Stimulated activated CD8-positive, alpha-beta memory T cell treated with anti-CD3 and anti-CD28 coated beads, Interleukin-4, amount 100 ng/mL, for 1 hour (primary cell): ENCODE data around the gene RBPJL.
A peak's percentile ranks its signal among the peaks of the same experiment; 100 is the strongest.

ENCODE experiments used
- DNase-seq, 2 donors: peaks; one replicate each; pipeline ENCODE4 v3.0.0-alpha.2; 2020; ENCODE audit warnings: low read depth in 2 of 2, low spot score in 1 of 2

The RBPJL gene

DNA sequence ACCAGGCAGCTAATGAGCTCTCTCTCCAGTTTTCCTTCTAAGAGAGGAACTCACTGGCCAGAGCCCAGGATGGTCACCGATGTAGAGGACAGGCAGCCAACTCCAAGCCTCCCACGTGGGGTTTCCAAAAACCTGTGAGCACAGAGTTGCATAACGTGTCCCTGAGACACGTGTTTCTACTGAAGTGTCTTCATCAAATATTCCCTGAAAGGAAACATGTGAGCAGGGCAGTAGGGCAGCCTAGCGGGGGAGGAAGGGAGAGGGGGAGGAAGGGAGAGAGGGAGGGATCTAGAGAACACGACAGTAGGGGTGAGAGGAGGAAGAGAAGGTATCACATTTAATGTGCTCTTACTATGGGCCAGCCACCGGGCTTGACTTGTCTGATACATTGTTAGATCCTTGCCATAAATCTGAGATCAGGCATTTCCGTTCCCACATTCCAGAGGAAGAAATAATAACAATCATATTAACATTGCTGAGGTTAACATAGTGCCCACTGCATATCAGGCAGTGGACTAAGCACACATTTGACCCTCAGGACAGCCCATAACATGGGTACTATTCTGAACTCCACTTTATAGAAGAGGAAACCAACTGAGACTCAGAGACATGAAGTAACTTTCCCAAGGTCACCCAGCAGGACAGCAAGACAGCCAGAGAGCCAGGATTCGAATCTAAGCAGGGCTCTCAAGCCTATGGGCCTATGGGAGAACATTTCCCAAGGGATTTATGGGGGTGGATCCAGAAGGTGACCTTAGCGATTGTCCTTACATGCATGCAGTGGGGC, 51.8 kb downstream of the RBPJL start:
- DNase-seq = no peak

DNA sequence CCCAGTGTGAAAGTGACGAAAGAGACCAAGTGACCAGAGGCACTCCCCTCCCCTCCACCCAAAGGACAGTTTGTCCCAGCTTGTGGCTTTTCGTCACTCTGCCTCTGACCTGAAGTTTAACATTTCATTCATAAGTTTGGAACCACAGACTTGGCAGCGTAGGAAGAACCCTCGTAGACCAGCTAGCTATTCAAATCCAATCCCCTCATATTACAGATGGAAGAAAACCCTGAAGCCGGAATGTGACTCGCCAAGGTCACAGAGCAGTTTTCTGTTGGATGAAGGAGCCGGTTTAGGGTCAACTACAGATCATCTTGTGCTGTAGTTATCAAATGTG, 52.4 kb downstream of the RBPJL start:
- DNase-seq = no peak

DNA sequence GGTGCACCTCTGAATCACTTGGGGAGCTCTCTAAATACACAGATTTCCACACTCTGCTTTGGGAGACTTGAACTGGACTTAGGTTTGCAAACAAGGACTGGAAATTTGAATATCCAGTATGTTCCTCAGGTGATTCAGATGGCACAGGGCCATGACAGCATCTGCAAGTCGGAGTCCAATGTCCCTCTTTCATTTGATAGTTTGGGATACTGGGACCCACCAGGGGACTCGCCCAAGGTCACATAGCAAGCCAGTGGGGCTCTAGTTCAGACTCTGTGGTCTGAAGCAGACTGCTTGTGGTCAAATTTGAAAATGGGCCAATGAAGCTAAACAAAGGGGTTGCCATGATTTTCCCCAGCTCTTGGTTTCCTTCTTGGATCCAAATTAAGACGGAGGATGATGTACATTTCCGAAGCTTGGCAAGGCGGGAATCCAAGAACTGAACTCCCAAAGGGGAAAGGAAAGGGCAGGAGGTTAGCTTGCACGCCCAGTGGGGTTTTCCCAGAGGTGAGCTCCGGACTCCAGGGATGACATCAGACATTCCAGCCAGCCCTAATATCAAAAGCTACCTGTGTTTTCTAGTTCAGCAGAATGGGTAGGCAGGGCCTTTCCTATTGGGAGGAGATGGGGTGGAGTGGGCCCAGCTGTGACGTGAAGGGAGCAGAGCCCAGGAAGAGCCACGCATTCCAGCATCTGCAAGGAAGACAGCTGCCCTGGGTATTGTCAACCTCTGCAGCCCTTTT, 52.9 kb downstream of the RBPJL start:
- no peak for DNase-seq

DNA sequence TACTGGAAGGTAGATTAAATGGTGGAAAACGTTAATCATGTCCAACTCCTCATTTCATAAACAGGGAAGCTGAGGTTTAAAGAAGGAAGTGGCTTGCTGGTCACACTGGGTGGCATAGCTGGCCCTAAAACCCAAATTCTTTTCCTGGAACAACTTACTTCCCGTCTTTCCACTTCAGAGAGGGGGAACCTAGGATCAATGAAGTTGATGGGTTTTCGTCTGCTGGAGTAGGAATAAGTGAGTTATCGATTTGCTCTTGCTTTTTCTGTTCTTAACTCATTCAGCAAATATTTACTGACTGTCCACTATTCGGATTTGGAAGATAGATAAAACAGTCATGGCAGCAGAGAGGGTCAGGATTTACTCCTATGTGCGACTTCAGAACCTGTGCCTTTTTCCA, 55.2 kb downstream of the RBPJL start:
- no peak for DNase-seq

DNA sequence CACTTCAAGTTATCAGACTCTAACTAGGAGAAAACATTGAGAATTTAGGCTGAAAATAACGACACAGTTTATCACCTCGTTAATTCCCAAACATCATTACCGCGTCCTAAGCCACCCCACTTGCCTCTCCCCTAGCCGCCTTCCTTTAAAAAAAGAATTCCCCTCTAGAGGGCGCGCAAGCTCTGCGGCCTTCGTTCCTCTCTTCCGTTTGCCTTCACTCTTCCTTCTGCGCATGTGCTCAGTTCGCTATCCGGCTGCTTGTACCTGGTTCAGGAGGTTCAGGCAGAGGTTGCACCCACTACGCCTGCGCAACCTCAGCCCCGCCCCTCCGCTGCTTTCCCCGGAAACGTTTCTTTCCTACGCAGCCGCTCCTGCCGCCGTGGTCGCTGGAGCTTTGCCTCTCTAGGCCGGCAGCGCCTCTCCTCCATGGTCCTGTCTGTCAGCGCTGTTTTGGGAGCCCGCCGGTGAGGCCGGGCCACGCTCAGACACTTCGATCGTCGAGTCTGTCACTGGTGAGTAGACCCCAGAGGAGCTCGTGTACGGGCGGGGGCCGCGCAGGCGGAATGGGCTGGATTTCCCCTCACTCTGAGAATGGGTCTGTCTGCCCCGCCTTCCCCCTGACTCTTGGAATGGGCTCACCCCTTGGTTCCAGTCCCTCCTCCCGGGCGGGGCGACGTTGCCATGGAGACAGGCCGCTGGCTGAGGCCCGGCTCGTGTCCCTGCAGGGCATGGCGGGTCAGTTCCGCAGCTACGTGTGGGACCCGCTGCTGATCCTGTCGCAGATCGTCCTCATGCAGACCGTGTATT, 56.4 kb downstream of the RBPJL start, which contains the start of gene SYS1:
Gene SYS1, plus strand, starts transcription at position 353 of the 807 bp plus-strand sequence. Its CDS starts 376 bp downstream, at position 729.
- peak; percentile 95 to 97 for DNase-seq

DNA sequence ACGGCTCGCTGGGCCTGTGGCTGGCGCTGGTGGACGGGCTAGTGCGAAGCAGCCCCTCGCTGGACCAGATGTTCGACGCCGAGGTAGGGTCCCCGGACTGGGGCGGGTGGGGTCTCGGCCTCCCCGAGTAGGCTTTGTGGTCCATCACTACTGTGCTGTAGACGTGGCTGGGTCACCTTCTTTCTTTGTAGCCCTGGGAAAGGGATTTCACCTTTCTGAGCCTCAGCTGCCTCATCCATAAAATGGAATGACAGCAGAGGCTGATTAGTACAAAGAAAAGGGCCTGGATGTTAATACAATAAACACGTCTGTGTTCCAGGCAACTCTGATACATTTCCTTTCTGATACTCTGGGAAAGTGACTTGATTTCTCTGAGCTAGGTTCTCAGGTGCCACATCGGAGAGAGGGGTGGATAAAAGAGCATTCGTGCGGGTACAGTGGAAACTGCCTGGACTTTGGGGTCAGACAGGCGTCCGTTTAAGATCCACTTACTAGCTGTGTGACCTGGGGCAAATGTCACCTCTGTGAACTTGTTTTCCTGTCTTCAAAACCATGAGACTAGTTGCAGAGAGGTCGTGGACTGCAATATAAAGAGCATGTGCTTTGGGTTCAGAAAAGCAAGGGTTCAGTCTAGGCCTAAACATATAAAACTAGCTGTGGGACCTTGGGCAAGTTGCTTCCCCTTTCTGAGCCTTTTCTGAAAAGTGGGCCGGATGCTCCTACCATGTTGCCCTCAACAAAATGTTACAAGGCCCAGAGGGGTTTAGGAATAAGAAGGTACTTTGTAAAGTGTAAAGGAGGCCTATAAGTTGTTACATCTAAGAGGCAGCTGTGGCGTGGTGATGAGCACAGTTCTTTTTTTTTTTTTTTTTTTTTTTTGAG, 57.2 kb downstream of the RBPJL start:
- DNase-seq = no peak

DNA sequence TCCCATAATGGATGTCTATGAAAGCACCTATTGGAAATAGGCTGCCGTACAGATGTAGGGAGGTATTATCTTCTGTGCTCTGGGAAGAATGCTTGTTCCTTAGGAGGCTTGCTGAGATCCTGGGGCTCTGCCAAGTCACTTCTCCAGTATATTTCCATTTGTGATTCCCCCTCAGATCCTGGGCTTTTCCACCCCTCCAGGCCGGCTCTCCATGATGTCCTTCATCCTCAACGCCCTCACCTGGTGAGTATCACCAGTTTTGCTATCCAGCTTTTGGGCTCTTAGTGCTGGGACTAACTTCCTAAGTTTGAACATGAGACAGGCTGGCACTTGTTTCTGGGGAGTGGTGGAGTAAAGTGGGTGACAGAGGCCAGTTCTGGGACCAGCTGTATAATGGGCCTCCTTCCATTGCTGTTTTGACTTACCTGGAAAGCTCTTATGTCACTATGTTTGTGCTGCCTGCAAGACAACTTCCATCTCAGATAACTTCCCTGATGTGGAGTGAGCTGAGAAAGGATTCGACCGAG, 58.9 kb downstream of the RBPJL start:
- no peak for DNase-seq

DNA sequence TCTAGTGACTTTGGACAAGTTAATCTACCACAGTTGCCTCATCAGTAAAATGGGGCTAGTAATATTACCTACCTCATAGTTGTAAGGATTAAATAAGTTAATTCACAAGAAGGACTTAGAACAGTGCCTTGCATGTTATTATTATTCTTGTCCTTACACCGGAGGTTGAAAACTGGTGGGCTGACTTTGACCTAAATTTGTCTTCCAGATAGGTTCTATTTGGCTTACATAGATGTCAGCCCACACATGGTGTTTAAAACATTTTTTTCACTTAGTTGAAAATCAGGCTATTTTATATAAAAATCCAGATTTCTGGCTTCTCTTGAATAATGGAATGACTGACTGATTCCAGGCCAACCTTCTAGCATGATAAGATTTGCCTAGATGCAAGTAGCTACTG, 59.6 kb downstream of the RBPJL start:
- no peak for DNase-seq

DNA sequence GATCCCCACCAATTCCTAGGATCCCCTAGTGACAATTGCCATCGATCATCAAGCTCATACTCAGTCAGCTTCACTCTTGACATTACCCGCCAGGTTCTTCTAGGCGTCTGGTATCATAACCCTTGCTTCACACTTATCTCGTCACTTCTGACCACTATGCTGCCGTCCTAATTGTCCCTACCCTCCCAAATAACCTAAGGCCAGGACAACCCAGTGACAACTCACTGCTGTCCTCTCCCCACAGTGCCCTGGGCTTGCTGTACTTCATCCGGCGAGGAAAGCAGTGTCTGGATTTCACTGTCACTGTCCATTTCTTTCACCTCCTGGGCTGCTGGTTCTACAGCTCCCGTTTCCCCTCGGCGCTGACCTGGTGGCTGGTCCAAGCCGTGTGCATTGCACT, 60.0 kb downstream of the RBPJL start:
- DNase-seq = no peak

DNA sequence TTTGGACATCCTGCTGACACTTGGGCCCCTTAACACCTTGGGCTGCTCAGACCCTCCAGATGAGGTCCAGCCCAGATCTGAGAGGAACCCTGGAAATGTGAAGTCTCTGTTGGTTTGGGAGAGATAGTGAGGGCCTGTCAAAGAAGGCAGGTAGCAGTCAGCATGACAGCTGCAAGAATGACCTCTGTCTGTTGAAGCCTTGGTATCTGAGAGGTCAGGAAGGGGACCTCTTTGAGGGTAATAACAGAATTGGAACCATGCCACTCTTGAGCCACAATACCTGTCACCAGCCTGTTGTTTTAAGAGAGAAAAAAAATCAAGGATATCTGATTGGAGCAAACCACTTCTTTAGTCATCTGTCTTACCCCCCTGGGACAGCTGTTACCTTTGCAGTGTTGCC, 60.5 kb downstream of the RBPJL start:
- DNase-seq = no peak
